CD4-positive, alpha-beta T cell treated with Interleukin-15 for 1 hour (primary cell): ENCODE results near the gene SMIM11.
"Not testable (repeated sequence)": the region's sequence is repeated elsewhere in the genome, so short reads cannot be mapped to it uniquely, and the experiment has no call there.

Experiments used
- DNase-seq: peaks from one replicate; pipeline ENCODE4 v3.0.0-alpha.2; 2020

SMIM11 gene

GRCh38 chr21:34428441-34428840, 53.1 kb downstream of the SMIM11 start:
- DNase-seq, result not testable (repeated sequence)

GRCh38 chr21:34429710-34430109, 54.4 kb downstream of the SMIM11 start:
- DNase-seq, result not testable (repeated sequence)
